Measurements from ENCODE around the gene EPB41L1.
A peak's percentile ranks its signal among the peaks of the same experiment; 100 is the strongest.

EPB41L1 gene

GRCh38 chr20:36206068-36206467 lies 51.5 kb downstream of the EPB41L1 start:
- no peak for DNase-seq (ENCODE audit: low read depth)
- H3K4me3 ChIP-seq (replicated peaks; ENCODE audit: low read depth, low read length), result no peak overlapping the region
- TF ChIP-seq, protein P1, sequence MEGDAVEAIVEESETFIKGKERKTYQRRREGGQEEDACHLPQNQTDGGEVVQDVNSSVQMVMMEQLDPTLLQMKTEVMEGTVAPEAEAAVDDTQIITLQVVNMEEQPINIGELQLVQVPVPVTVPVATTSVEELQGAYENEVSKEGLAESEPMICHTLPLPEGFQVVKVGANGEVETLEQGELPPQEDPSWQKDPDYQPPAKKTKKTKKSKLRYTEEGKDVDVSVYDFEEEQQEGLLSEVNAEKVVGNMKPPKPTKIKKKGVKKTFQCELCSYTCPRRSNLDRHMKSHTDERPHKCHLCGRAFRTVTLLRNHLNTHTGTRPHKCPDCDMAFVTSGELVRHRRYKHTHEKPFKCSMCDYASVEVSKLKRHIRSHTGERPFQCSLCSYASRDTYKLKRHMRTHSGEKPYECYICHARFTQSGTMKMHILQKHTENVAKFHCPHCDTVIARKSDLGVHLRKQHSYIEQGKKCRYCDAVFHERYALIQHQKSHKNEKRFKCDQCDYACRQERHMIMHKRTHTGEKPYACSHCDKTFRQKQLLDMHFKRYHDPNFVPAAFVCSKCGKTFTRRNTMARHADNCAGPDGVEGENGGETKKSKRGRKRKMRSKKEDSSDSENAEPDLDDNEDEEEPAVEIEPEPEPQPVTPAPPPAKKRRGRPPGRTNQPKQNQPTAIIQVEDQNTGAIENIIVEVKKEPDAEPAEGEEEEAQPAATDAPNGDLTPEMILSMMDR (IDR thresholded peaks at IDR 0.05; ENCODE audit: low read length, missing control alignments), result no peak

- TF ChIP-seq, protein P1 (IDR thresholded peaks at IDR 0.05; ENCODE audit: low read length, missing control alignments), result no peak
- no peak overlapping the region for H3K4me3 ChIP-seq (replicated peaks; ENCODE audit: low read depth, low read length)
These were observed 52.1 kb downstream of the EPB41L1 start for GRCh38 chr20:36206641-36207040.

DNA sequence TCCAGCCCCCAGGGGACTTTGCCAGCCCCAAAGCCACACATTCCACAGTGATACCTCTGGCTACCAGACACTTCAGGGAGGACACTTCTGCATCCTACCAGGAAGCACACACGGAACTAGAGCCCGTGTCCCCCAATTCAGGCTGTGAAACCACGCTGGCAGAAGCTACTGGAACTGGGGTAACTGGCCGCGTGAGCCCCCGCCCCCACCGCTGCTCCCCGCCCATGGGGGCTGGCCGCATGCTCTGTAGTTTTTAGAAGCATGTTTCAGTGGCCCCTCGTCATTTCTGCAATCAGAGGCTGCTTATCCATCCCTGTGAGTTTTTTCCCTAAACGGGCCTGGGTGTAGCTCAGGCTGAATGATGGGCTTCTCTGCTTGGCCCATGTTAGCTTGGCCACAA lies 53.1 kb downstream of the EPB41L1 start:
- TF ChIP-seq, protein P1 (IDR thresholded peaks at IDR 0.05; ENCODE audit: low read length, missing control alignments), result no peak
- no peak for DNase-seq (ENCODE audit: low read depth)
- H3K4me3 ChIP-seq (replicated peaks; ENCODE audit: low read depth, low read length), result no peak overlapping the region

More at GRCh38 chr20:36206641-36207040, 52.1 kb downstream of the EPB41L1 start:
- DNase-seq (ENCODE audit: low read depth), result no peak

- H3K4me3 ChIP-seq (replicated peaks; ENCODE audit: low read depth, low read length), result no peak overlapping the region
- no peak for DNase-seq (ENCODE audit: low read depth)
- TF ChIP-seq, protein P1 (IDR thresholded peaks at IDR 0.05; ENCODE audit: low read length, missing control alignments), result no peak
These were observed 53.7 kb downstream of the EPB41L1 start for GRCh38 chr20:36208257-36208656.

- DNase-seq (ENCODE audit: low read depth), result no peak
- H3K4me3 ChIP-seq (replicated peaks; ENCODE audit: low read depth, low read length), result no peak overlapping the region
- TF ChIP-seq, protein P1 (IDR thresholded peaks at IDR 0.05; ENCODE audit: low read length, missing control alignments), result no peak
These were observed 56.0 kb downstream of the EPB41L1 start for GRCh38 chr20:36210436-36211021.

- TF ChIP-seq, protein P1 (IDR thresholded peaks at IDR 0.05; ENCODE audit: low read length, missing control alignments), result no peak
- DNase-seq (ENCODE audit: low read depth), result no peak
- no peak overlapping the region for H3K4me3 ChIP-seq (replicated peaks; ENCODE audit: low read depth, low read length)
These were observed 58.8 kb downstream of the EPB41L1 start for GRCh38 chr20:36213362-36213761.

DNA sequence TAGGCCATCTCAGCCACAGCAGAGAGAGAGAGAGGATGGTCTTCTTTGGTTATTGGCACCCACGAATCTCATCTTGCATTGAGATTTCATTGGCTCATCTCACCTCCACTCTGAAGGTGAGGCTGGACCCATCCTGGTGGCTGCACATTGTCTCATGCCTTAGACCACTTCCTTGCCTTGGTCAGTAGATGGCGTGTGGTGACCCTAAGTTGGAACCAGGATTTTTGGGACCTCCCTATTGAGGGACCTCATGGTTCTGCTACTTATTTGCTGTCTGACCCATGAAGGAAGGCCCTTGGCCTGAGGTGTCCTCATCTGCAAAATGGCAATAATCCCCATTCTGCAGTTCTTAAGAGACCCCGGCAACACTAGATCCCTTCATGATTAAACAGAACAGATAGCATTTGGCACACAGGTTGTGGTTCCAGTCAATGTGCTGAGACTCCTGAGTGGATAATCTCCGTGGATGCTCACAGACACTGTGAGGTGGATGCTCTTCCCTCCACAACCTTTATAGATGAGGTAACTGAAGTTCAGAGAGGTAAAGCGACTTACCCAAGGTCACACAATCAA lies 60.2 kb downstream of the EPB41L1 start:
- DNase-seq (ENCODE audit: low read depth), result peak; percentile 53
- TF ChIP-seq, protein P1 (IDR thresholded peaks at IDR 0.05; ENCODE audit: low read length, missing control alignments), result peak; percentile 78
- no peak overlapping the region for H3K4me3 ChIP-seq (replicated peaks; ENCODE audit: low read depth, low read length)

Measured in fibroblast of pulmonary artery (primary cell).